Measurements from ENCODE around the gene KRTAP10-4.
"Not testable (repeated sequence)": the region's sequence is repeated elsewhere in the genome, so short reads cannot be mapped to it uniquely, and the experiment has no call there.

Gene KRTAP10-4

GRCh38 chr21:44585892-44586291, 12.4 kb downstream of the KRTAP10-4 start:
- no peaks in the 10 kb centered on the region for H3K36me3 ChIP-seq
- DNase-seq = no peak
- H3K9me3 ChIP-seq (ENCODE audit: severe bottlenecking) = peaks cover 6% of the 10 kb centered on the region
- TF ChIP-seq CTCF (IDR thresholded peaks at IDR 0.05; ENCODE audit: low read depth, low read length) = no peak
- no peak overlapping the region for H3K4me3 ChIP-seq (ENCODE audit: low read depth, low read length)
- no peaks in the 10 kb centered on the region for H3K27me3 ChIP-seq (ENCODE audit: insufficient read depth, low read depth, severe bottlenecking)
- H3K27ac ChIP-seq = no peak overlapping the region

- H3K4me3 ChIP-seq (ENCODE audit: low read depth, low read length) = no peak overlapping the region
- no peak for DNase-seq
- H3K36me3 ChIP-seq = no peaks in the 10 kb centered on the region
- no peak for TF ChIP-seq CTCF (IDR thresholded peaks at IDR 0.05; ENCODE audit: low read depth, low read length)
- no peak overlapping the region for H3K27ac ChIP-seq
- H3K9me3 ChIP-seq (ENCODE audit: severe bottlenecking) = no peaks in the 10 kb centered on the region
- no peaks in the 10 kb centered on the region for H3K27me3 ChIP-seq (ENCODE audit: insufficient read depth, low read depth, severe bottlenecking)
Observed at GRCh38 chr21:44589094-44589493, 15.6 kb downstream of the KRTAP10-4 start.

- no peak for TF ChIP-seq CTCF (IDR thresholded peaks at IDR 0.05; ENCODE audit: low read depth, low read length)
- Histone ChIP-seq H3K27me3 (ENCODE audit: insufficient read depth, low read depth, severe bottlenecking) (no peaks in the 10 kb centered on the region), H3K27ac (no peak overlapping the region), H3K36me3 (no peaks in the 10 kb centered on the region), H3K4me3 (ENCODE audit: low read depth, low read length) (no peak overlapping the region), H3K9me3 (ENCODE audit: severe bottlenecking) (no peaks in the 10 kb centered on the region)
- DNase-seq = no peak
Observed at GRCh38 chr21:44589586-44590305, 16.2 kb downstream of the KRTAP10-4 start.

- Histone ChIP-seq H3K36me3 (no peaks in the 10 kb centered on the region), H3K9me3 (ENCODE audit: severe bottlenecking) (no peaks in the 10 kb centered on the region), H3K4me3 (ENCODE audit: low read depth, low read length) (no peak overlapping the region), H3K27me3 (ENCODE audit: insufficient read depth, low read depth, severe bottlenecking) (no peaks in the 10 kb centered on the region), H3K27ac (no peak overlapping the region)
- DNase-seq = no peak
- no peak for TF ChIP-seq CTCF (IDR thresholded peaks at IDR 0.05; ENCODE audit: low read depth, low read length)
Observed at GRCh38 chr21:44590311-44590721, 16.8 kb downstream of the KRTAP10-4 start.

- H3K36me3 ChIP-seq; DNase-seq; H3K27ac ChIP-seq; H3K4me3 ChIP-seq (ENCODE audit: low read depth, low read length); H3K27me3 ChIP-seq (ENCODE audit: insufficient read depth, low read depth, severe bottlenecking); H3K9me3 ChIP-seq (ENCODE audit: severe bottlenecking): not testable (repeated sequence)
Observed at GRCh38 chr21:44590897-44591800, 17.6 kb downstream of the KRTAP10-4 start.

- not testable (repeated sequence) for DNase-seq; H3K9me3 ChIP-seq (ENCODE audit: severe bottlenecking); H3K36me3 ChIP-seq; H3K4me3 ChIP-seq (ENCODE audit: low read depth, low read length); H3K27ac ChIP-seq; H3K27me3 ChIP-seq (ENCODE audit: insufficient read depth, low read depth, severe bottlenecking)
Observed at GRCh38 chr21:44591801-44592130, 18.2 kb downstream of the KRTAP10-4 start.
